Fibroblast of skin of right biceps (primary cell): ENCODE measurements around the gene GIMAP2.
"Not testable (repeated sequence)": the region's sequence is repeated elsewhere in the genome, so short reads cannot be mapped to it uniquely, and the experiment has no call there.

Experiments used
- DNase-seq: peaks from one replicate; pipeline ENCODE4 v3.0.0-alpha.2; 2013

The GIMAP2 gene

GRCh38 chr7:150678601-150679000 lies 6.9 kb upstream of the GIMAP2 start:
- DNase-seq, result not testable (repeated sequence)

DNA sequence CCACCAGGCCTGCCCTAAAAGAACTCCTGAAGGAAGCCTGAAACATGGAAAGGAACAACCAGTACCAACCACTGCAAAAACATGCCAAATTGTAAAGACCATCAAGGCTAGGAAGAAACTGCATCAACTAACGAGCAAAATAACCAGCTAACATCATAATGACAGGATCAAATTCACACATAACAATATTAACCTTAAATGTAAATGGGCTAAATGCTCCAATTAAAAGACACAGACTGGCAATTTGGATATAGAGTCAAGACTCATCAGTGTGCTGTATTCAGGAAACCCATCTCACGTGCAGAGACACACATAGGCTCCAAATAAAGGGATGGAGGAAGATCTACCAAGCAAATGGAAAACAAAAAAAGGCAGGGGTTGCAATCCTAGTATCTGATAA lies 5.1 kb upstream of the GIMAP2 start:
- not testable (repeated sequence) for DNase-seq

DNA sequence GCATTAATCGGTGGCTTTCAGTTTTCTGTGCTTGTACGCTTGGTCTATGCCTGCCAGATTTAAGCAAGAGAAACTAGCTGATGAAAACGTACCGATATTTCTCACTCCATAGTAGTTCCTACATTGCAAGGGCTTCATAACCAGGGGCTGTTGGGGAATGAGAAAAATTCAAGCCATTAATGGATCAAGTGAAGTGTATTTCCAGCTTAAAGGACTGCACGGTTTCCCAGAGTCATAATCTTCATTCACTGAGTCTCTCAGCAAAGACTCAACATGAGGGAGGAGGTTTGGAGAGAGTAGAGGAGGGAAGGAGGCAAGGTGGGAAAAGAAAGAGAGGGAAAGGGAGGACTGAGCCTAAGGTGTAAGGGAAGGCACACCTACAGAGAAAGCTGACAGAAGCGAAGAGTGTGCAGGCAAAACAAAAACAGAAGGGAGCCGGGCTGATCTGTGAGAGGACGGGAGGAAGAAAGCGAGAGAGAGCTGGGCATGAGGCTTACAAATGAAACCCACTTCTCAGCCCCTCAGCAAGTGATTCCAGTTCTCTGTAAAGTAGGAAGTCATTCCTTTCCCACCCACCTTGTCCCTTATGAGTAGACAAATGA lies 625 bp downstream of the GIMAP2 start:
- DNase-seq, result no peak

DNA sequence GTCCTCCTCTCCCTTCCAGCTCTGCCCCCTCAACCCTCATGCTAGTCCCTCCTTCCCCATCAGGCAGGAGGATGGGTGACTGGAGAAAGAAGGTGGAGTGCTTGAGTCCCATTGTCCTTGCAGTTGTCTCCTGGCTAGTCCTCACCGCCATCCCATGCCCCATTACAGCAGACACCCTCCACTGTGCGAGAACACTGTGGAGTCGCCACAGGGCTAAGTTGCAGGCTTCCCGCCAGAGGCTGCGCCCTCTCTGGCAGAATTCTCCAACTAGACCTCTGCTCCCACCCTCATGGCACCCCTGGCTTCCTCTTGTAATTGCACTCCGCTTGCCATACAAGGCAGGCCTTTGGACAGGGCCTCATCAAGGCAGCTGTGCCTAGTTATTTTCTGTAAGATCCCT lies 3.1 kb downstream of the GIMAP2 start:
- DNase-seq, result no peak

GRCh38 chr7:150695654-150696053 lies 10.1 kb downstream of the GIMAP2 start:
- no peak for DNase-seq

GRCh38 chr7:150703209-150703608 lies 17.7 kb downstream of the GIMAP2 start:
- DNase-seq, result no peak

- no peak for DNase-seq
Measured at GRCh38 chr7:150715293-150715692, 29.8 kb downstream of the GIMAP2 start.

DNA sequence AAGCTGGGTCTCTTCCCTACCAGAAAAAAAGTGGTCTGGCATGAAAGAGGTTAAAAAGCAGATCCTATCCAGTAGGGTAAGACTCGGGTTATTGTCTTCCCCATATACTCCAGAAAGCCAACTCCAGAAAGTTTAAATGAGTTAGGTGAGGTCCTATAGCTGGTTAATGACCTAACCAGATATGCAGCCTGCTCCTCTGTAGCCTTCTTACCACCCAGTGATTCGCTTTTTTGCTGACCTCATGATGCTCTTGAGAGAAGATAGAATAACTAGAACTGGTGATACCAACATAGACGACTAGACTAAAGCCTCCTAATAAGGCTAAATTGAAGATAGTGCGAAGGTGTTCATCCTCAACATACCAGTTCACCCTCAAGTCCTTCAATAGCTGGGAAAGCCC lies 30.2 kb downstream of the GIMAP2 start:
- DNase-seq, result no peak

DNA sequence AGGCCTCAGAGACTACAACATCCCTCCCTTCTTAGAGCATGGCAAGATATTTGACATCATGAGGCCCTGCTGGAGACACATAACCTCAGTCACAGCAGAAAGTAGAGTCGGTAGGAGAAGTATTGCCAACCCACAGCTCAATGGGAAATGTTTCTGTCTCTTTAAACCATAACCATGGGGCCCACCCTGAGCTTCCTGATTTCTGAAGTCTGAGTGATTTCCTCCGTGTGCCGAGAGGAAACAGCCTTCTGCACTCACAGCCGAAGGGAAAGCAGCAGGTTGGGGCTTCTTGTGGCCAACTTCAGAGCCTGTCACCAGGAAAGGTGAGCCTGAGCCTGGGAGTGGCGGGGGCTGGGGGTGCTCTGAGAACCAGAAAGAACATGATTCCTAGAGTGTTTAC lies 30.9 kb downstream of the GIMAP2 start, which contains the start of gene GIMAP1:
TSS of gene GIMAP1 (plus strand) at position 246 of the 400 bp plus-strand sequence. CDS start 2,435 bp downstream, outside the sequence.
- DNase-seq, result no peak

DNA sequence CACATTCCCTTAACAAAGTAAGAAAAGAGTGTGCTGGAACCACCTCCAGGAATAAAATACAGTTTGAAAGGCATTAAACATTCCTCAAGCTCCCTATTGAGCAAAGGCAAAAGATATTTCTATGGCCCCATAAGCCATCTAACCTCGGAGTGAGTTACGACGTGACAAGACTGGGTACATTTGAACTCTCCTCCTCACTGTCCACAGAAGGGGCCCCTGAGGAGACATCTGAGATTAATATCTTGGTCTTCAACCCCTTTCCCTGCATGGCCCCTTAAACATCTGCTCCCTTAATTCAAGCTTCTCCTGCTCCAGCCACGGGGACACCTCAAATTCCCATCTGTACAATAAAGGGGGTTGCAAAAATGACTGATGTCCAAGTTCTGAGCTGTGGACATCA lies 31.4 kb downstream of the GIMAP2 start:
- DNase-seq, result no peak

- DNase-seq, result no peak
Measured at GRCh38 chr7:150717814-150718420, 32.4 kb downstream of the GIMAP2 start.

GRCh38 chr7:150719436-150719835 lies 33.9 kb downstream of the GIMAP2 start:
- DNase-seq, result no peak

DNA sequence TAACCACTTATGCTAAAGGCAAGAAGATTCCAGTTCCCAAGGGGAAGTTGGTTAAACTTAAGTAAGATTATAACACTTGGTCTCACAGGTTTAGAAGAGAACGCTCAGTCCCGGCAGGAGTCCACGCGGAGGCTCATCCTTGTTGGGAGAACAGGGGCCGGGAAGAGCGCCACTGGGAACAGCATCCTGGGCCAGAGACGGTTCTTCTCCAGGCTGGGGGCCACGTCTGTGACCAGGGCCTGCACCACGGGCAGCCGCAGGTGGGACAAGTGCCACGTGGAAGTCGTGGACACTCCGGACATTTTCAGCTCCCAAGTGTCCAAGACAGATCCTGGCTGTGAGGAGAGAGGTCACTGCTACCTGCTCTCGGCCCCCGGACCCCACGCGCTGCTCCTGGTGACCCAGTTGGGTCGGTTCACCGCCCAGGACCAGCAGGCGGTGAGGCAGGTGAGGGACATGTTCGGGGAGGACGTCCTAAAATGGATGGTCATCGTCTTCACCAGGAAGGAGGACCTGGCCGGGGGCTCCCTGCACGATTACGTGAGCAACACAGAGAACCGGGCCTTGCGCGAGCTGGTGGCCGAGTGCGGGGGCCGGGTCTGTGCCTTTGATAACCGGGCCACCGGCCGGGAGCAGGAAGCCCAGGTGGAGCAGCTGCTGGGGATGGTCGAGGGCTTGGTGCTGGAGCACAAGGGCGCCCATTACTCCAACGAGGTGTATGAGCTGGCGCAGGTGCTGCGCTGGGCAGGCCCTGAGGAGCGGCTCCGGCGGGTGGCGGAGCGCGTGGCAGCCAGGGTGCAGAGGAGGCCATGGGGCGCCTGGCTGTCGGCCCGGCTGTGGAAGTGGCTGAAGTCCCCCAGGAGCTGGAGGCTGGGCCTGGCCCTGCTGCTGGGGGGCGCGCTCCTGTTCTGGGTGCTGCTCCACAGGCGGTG lies 34.7 kb downstream of the GIMAP2 start:
- no peak for DNase-seq

- no peak for DNase-seq
Measured at GRCh38 chr7:150721970-150722373, 36.5 kb downstream of the GIMAP2 start.

- no peak for DNase-seq
Measured at GRCh38 chr7:150722431-150722931, 37.0 kb downstream of the GIMAP2 start.

- no peak for DNase-seq
Measured at GRCh38 chr7:150723467-150723866, 38.0 kb downstream of the GIMAP2 start.

GRCh38 chr7:150727381-150727780 lies 41.9 kb downstream of the GIMAP2 start:
- DNase-seq, result no peak

- DNase-seq, result no peak
Measured at GRCh38 chr7:150728011-150728410, 42.5 kb downstream of the GIMAP2 start.

DNA sequence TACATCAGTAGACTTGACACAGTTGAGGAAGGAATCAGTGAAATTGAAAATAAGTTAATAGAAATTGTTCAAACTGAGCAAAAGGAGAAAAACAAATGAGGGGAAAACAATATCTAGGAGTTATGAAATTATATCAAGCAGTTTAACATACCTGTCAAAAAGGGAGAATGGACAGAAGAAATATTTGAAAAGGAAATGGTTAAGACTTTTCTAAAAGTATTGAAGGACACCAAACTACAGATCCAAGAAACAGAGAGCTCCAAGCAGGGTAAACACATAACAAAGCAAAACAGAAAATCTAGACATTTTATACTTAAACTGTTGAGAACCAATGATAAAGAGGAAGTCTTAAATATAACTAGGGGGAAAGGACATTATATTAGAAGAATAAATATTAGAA lies 43.1 kb downstream of the GIMAP2 start:
- DNase-seq, result no peak

GRCh38 chr7:150731916-150732315 lies 46.4 kb downstream of the GIMAP2 start:
- DNase-seq, result no peak

GRCh38 chr7:150732786-150733481 lies 47.4 kb downstream of the GIMAP2 start:
- no peak for DNase-seq

- no peak for DNase-seq
Measured at GRCh38 chr7:150733482-150734095, 48.1 kb downstream of the GIMAP2 start.

GRCh38 chr7:150734254-150734653 lies 48.7 kb downstream of the GIMAP2 start:
- DNase-seq, result no peak
